Measurements from ENCODE around the gene CACNA1C. TPM values are rescaled to one million over a fixed set of nuclear protein-coding genes. Genes with fewer than 3 reads are reported as not detected.

Gene CACNA1C
- total RNA-seq, 5 donors from 2014 or later (not counting 1 experiment from before 2014, with no cell fraction given): 0.10 to 0.26 (median 0.16) TPM

- Mint-ChIP-seq H3K27ac (no peak overlapping the region), H3K4me1 (no peaks in the 10 kb centered on the region), H3K27me3 (peaks cover 7 to 11% of the 10 kb centered on the region in 2 donors), H3K4me3 (no peak overlapping the region), H3K9me3 (no peaks in the 10 kb centered on the region), H3K36me3 (no peaks in the 10 kb centered on the region)
- Histone ChIP-seq H3K4me1 (ENCODE audit: control insufficient read depth in 1 of 2, extremely low read depth in 1 of 2, insufficient read depth in 2 of 2, low read length in 2 of 2) (no peaks in the 10 kb centered on the region), H3K9me3 (no peaks in the 10 kb centered on the region), H3K27me3 (replicated peaks in 1 of 2; ENCODE audit: control insufficient read depth in 2 of 2, extremely low read depth in 1 of 2, insufficient read depth in 2 of 2, low read length in 1 of 2) (peaks cover 0 to 29% of the 10 kb centered on the region in 2 experiments), H3K4me3 (ENCODE audit: control insufficient read depth in 1 of 2, extremely low read depth in 1 of 2, low read length in 1 of 2) (no peak overlapping the region), H3K27ac (ENCODE audit: low read length) (no peak overlapping the region), H3K36me3 (ENCODE audit: control insufficient read depth in 2 of 2, extremely low read depth in 1 of 2, insufficient read depth in 1 of 2, low read length in 1 of 2) (no peaks in the 10 kb centered on the region)
- ATAC-seq (replicated peaks in 1 of 4) (no peak), DNase-seq (no peak)
- ChIA-PET CTCF (no interaction called here), POLR2A (no interaction called here)
- WGBS (ENCODE audit: insufficient coverage): 80% methylated on average over 13 of the region's 14 CpGs
Measured at GRCh38 chr12:2553388-2554126, 500.8 kb downstream of the CACNA1C start.

GRCh38 chr12:2555487-2556082 lies 502.8 kb downstream of the CACNA1C start:
- no peaks in the 10 kb centered on the region for H3K36me3 Mint-ChIP-seq
- Histone ChIP-seq H3K4me1 (ENCODE audit: control insufficient read depth in 1 of 2, extremely low read depth in 1 of 2, insufficient read depth in 2 of 2, low read length in 2 of 2) (no peaks in the 10 kb centered on the region), H3K27ac (ENCODE audit: low read length) (no peak overlapping the region), H3K4me3 (ENCODE audit: control insufficient read depth in 1 of 2, extremely low read depth in 1 of 2, low read length in 1 of 2) (no peak overlapping the region), H3K27me3 (replicated peaks in 1 of 2; ENCODE audit: control insufficient read depth in 2 of 2, extremely low read depth in 1 of 2, insufficient read depth in 2 of 2, low read length in 1 of 2) (peaks cover 0 to 22% of the 10 kb centered on the region in 2 experiments), H3K9me3 (no peaks in the 10 kb centered on the region), H3K36me3 (ENCODE audit: control insufficient read depth in 2 of 2, extremely low read depth in 1 of 2, insufficient read depth in 1 of 2, low read length in 1 of 2) (no peaks in the 10 kb centered on the region)
- POLR2A ChIA-PET: no interaction called here
- no peak for DNase-seq
- no peak for ATAC-seq (replicated peaks in 1 of 4)
- CTCF ChIA-PET: no interaction called here
- H3K27me3 Mint-ChIP-seq: peaks cover 3 to 4% of the 10 kb centered on the region in 2 donors
- 92% methylated on average over 16 of the region's 19 CpGs for WGBS (ENCODE audit: insufficient coverage)
- no peak overlapping the region for H3K27ac Mint-ChIP-seq
- no peaks in the 10 kb centered on the region for H3K9me3 Mint-ChIP-seq
- H3K4me1 Mint-ChIP-seq: no peaks in the 10 kb centered on the region
- no peak overlapping the region for H3K4me3 Mint-ChIP-seq

DNA sequence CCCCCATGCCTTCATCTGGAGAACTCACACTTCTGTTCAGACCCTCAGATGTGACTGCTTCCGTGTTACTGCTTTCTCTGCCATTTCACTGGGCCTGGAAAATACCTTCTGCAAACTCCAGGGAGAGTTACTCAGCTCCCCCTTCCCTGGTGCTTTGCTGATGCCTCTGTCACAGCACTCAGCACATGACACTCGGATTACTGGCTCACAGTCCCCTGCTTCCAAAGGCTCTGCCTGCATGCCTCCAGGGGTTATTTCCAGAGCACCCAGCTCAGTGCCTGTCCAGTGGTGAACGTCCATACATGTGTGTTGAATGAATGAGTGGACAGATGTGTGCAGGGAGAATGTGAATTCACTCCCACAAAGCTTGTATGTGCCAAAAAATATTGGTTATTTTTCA lies 504.8 kb downstream of the CACNA1C start:
- H3K36me3 Mint-ChIP-seq: no peaks in the 10 kb centered on the region
- CTCF ChIA-PET: no interaction called here
- Histone ChIP-seq H3K4me1 (ENCODE audit: control insufficient read depth in 1 of 2, extremely low read depth in 1 of 2, insufficient read depth in 2 of 2, low read length in 2 of 2) (no peaks in the 10 kb centered on the region), H3K4me3 (ENCODE audit: control insufficient read depth in 1 of 2, extremely low read depth in 1 of 2, low read length in 1 of 2) (no peak overlapping the region), H3K36me3 (ENCODE audit: control insufficient read depth in 2 of 2, extremely low read depth in 1 of 2, insufficient read depth in 1 of 2, low read length in 1 of 2) (no peaks in the 10 kb centered on the region), H3K27me3 (replicated peaks in 1 of 2; ENCODE audit: control insufficient read depth in 2 of 2, extremely low read depth in 1 of 2, insufficient read depth in 2 of 2, low read length in 1 of 2) (peaks cover 0 to 13% of the 10 kb centered on the region in 2 experiments), H3K27ac (ENCODE audit: low read length) (no peak overlapping the region), H3K9me3 (no peaks in the 10 kb centered on the region)
- H3K9me3 Mint-ChIP-seq: no peaks in the 10 kb centered on the region
- no peak overlapping the region for H3K27ac Mint-ChIP-seq
- DNase-seq: no peak
- POLR2A ChIA-PET: no interaction called here
- H3K4me1 Mint-ChIP-seq: no peaks in the 10 kb centered on the region
- WGBS (ENCODE audit: insufficient coverage): 80% methylated on average over 2 of the region's 3 CpGs
- ATAC-seq (replicated peaks in 1 of 4): no peak
- H3K4me3 Mint-ChIP-seq: no peak overlapping the region
- H3K27me3 Mint-ChIP-seq: peaks cover 3 to 4% of the 10 kb centered on the region in 2 donors

DNA sequence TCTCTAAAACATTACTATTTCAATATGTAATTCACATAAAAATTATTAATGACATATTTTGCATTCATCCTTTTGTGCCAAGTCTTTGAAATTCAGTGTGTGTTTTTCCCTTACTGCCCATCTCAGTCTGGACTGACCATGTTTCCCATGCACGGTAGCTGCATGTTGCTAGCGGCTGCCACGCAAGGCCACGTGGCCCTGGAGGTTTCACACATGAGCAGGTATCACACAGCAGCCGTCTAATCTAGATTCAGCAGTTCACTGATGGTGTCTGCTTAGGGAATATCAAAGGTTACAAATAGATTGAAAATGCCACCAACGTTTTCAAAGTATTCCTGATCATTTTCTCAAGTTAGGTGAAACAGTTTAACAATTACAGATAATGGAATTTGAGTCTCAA lies 507.1 kb downstream of the CACNA1C start:
- H3K4me1 Mint-ChIP-seq: no peaks in the 10 kb centered on the region
- H3K4me3 Mint-ChIP-seq: no peak overlapping the region
- Histone ChIP-seq H3K9me3 (no peaks in the 10 kb centered on the region), H3K4me1 (ENCODE audit: control insufficient read depth in 1 of 2, extremely low read depth in 1 of 2, insufficient read depth in 2 of 2, low read length in 2 of 2) (no peaks in the 10 kb centered on the region), H3K27me3 (replicated peaks in 1 of 2; ENCODE audit: control insufficient read depth in 2 of 2, extremely low read depth in 1 of 2, insufficient read depth in 2 of 2, low read length in 1 of 2) (peaks cover 0 to 14% of the 10 kb centered on the region in 2 experiments), H3K36me3 (ENCODE audit: control insufficient read depth in 2 of 2, extremely low read depth in 1 of 2, insufficient read depth in 1 of 2, low read length in 1 of 2) (no peaks in the 10 kb centered on the region), H3K4me3 (ENCODE audit: control insufficient read depth in 1 of 2, extremely low read depth in 1 of 2, low read length in 1 of 2) (no peak overlapping the region), H3K27ac (ENCODE audit: low read length) (no peak overlapping the region)
- H3K27me3 Mint-ChIP-seq: peaks cover 4 to 6% of the 10 kb centered on the region in 2 donors
- H3K36me3 Mint-ChIP-seq: no peaks in the 10 kb centered on the region
- no peak overlapping the region for H3K27ac Mint-ChIP-seq
- ATAC-seq (replicated peaks in 1 of 4) (no peak), DNase-seq (no peak)
- H3K9me3 Mint-ChIP-seq: no peaks in the 10 kb centered on the region
- ChIA-PET POLR2A (no interaction called here), CTCF (no interaction called here)
- 89% methylated on average over 5 of the region's 6 CpGs for WGBS (ENCODE audit: insufficient coverage)

- Histone ChIP-seq H3K27ac (ENCODE audit: low read length) (no peak overlapping the region), H3K9me3 (no peaks in the 10 kb centered on the region), H3K27me3 (replicated peaks in 1 of 2; ENCODE audit: control insufficient read depth in 2 of 2, extremely low read depth in 1 of 2, insufficient read depth in 2 of 2, low read length in 1 of 2) (peaks cover 0 to 14% of the 10 kb centered on the region in 2 experiments), H3K36me3 (ENCODE audit: control insufficient read depth in 2 of 2, extremely low read depth in 1 of 2, insufficient read depth in 1 of 2, low read length in 1 of 2) (no peaks in the 10 kb centered on the region), H3K4me3 (ENCODE audit: control insufficient read depth in 1 of 2, extremely low read depth in 1 of 2, low read length in 1 of 2) (no peak overlapping the region), H3K4me1 (ENCODE audit: control insufficient read depth in 1 of 2, extremely low read depth in 1 of 2, insufficient read depth in 2 of 2, low read length in 2 of 2) (no peaks in the 10 kb centered on the region)
- Mint-ChIP-seq H3K9me3 (no peaks in the 10 kb centered on the region), H3K4me1 (no peaks in the 10 kb centered on the region), H3K27ac (no peak overlapping the region), H3K36me3 (no peaks in the 10 kb centered on the region), H3K4me3 (no peak overlapping the region), H3K27me3 (peaks cover 4 to 6% of the 10 kb centered on the region in 2 donors)
- POLR2A ChIA-PET: no interaction called here
- DNase-seq (no peak), ATAC-seq (replicated peaks in 1 of 4) (no peak)
- 100% methylated on average over 3 of the region's 4 CpGs for WGBS (ENCODE audit: insufficient coverage)
- CTCF ChIA-PET: no interaction called here
Measured at GRCh38 chr12:2560356-2560755, 507.6 kb downstream of the CACNA1C start.

DNA sequence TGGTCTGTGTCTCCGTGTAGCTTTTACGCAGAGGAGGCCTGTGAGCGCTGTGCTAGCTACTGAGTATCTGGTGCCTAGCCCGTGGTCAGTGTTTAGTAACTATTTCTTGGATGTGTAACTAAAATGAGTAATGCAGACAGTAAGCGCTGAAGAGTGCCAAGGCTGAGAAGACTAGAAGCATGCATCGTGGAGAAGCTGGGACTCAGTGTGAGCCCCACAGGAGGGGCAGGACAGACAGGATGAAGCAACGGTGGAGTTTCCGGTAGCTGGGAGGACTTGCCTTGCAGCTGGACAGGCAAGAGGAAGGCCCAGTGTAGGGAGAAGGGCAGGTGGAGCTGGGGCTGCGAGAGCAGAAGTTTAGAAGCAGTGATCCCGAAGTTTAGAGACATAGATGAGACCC lies 508.6 kb downstream of the CACNA1C start:
- Histone ChIP-seq H3K4me3 (ENCODE audit: control insufficient read depth in 1 of 2, extremely low read depth in 1 of 2, low read length in 1 of 2) (no peak overlapping the region), H3K36me3 (ENCODE audit: control insufficient read depth in 2 of 2, extremely low read depth in 1 of 2, insufficient read depth in 1 of 2, low read length in 1 of 2) (no peaks in the 10 kb centered on the region), H3K4me1 (ENCODE audit: control insufficient read depth in 1 of 2, extremely low read depth in 1 of 2, insufficient read depth in 2 of 2, low read length in 2 of 2) (no peaks in the 10 kb centered on the region), H3K27me3 (replicated peaks in 1 of 2; ENCODE audit: control insufficient read depth in 2 of 2, extremely low read depth in 1 of 2, insufficient read depth in 2 of 2, low read length in 1 of 2) (peaks cover 0 to 18% of the 10 kb centered on the region in 2 experiments), H3K9me3 (no peaks in the 10 kb centered on the region), H3K27ac (ENCODE audit: low read length) (no peak overlapping the region)
- ChIA-PET CTCF (no interaction called here), POLR2A (no interaction called here)
- DNase-seq: no peak
- WGBS (ENCODE audit: insufficient coverage): 91% methylated on average over 8 of the region's 10 CpGs
- Mint-ChIP-seq H3K4me3 (no peak overlapping the region), H3K36me3 (no peaks in the 10 kb centered on the region), H3K9me3 (no peaks in the 10 kb centered on the region), H3K4me1 (no peaks in the 10 kb centered on the region), H3K27me3 (peaks cover 4 to 7% of the 10 kb centered on the region in 2 donors), H3K27ac (no peak overlapping the region)
- ATAC-seq (replicated peaks in 1 of 4): no peak

Data from T-cell (primary cell).